Measurements from ENCODE around the gene TBX2.

DNA sequence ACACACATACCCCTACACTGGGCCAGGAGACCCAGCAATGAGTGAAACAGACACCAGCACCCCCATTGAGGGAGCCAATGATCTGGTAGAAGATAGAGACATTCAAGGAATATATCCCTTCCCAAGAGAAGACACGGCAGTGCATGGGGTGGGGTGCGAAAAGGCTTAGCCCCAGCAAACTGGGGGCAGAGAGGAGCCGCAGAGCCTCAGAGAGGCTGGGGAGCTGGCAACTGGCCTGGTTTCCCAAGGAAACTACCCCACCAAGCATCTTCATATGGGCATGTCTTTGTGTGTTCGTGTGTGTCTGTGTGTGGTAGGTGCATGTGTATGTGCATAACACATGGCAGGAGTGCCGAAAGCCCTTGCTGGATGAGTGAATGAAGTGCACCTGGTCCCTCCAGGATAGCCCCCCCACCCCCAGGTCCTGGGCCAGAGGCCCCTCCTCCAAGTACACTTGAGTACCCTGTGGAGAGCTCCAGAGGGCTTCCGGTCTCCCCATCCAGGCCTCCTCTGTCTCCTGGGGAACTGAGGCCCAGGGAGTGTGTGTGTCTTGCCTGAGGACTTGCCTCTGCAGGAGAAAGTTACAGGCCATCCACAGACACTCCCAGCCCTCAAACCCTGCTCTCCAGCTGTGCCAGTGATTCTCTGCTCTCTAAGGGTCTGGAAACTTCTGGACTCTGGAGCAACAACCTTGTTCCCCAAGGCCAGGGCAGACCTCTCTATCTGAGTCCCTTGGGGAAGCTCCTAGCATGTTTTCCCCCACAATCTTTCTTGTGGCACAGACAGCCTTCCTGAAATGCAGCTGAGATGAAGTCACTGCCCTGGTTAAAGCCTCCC lies 15.9 kb downstream of the TBX2 start:
- TF ChIP-seq, protein P1, sequence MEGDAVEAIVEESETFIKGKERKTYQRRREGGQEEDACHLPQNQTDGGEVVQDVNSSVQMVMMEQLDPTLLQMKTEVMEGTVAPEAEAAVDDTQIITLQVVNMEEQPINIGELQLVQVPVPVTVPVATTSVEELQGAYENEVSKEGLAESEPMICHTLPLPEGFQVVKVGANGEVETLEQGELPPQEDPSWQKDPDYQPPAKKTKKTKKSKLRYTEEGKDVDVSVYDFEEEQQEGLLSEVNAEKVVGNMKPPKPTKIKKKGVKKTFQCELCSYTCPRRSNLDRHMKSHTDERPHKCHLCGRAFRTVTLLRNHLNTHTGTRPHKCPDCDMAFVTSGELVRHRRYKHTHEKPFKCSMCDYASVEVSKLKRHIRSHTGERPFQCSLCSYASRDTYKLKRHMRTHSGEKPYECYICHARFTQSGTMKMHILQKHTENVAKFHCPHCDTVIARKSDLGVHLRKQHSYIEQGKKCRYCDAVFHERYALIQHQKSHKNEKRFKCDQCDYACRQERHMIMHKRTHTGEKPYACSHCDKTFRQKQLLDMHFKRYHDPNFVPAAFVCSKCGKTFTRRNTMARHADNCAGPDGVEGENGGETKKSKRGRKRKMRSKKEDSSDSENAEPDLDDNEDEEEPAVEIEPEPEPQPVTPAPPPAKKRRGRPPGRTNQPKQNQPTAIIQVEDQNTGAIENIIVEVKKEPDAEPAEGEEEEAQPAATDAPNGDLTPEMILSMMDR (conservative IDR thresholded peaks at IDR 0.05 in 1 of 2, IDR thresholded peaks at IDR 0.05 in 1 of 2; ENCODE audit: low read depth in 1 of 2, low read length in 2 of 2), result no peak
- no peak for TF ChIP-seq EZH2 (IDR thresholded peaks at IDR 0.05; ENCODE audit: low read length, missing control alignments)
